RPMI7951 (cell line): ENCODE results near the gene MRPL20. TPM values are rescaled to one million over a fixed set of nuclear protein-coding genes. Genes with fewer than 3 reads are reported as not detected.
A peak's percentile ranks its signal among the peaks of the same experiment; 100 is the strongest.
"Not testable (repeated sequence)": the region's sequence is repeated elsewhere in the genome, so short reads cannot be mapped to it uniquely, and the experiment has no call there.

Source experiments
- DNase-seq: peaks from one replicate; pipeline ENCODE4 v3.0.0-alpha.2; 2012; ENCODE audit warnings: low read depth
- total RNA-seq: library from RNA; depleted of rRNA; stranded (reverse); fragments of >200 nt; shearing (Covaris generic); gene quantifications from 2 replicates; pipeline ENCODE4 v1.2.3, GENCODE V29; 2014

Gene MRPL20
- total RNA-seq, 1 experiment from 2014 or later: 227 TPM

DNA sequence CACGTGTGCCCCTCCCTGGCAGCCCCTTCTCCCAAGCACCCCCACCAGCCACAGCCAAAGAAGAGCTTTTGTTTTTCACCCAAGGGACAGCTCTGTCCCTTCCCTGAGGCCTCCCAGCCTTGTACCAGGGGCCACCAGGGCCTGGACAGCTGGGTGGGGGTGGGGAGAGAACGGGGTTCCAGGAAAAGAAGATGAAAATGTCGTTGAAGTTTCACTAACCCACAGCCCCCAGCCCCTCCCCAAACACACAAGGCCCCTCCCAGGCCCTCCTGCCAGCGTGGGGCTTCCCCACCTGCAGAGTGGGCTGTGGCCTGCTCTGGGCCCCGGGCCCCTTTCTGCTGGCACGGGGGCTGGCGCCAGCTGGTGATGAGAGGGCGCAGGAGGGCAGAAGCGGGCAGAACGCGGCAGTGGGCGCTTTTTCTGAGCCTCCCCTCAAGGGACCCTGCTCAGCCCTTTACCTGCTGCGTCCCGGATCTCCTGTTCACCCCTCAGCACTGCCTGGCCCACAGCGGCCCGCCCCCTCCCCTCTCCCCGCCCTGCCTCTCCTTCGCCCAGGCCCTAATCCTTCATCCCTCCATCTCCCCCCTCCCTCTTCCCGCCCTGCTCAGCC, 19.5 kb upstream of the MRPL20 start:
- no peak for DNase-seq

GRCh38 chr1:1425753-1426495, 18.8 kb upstream of the MRPL20 start:
- DNase-seq: no peak

- DNase-seq: no peak
Measured at GRCh38 chr1:1425426-1425752, 18.3 kb upstream of the MRPL20 start.

GRCh38 chr1:1424707-1425106, 17.6 kb upstream of the MRPL20 start:
- DNase-seq: no peak

GRCh38 chr1:1423245-1423597, 16.1 kb upstream of the MRPL20 start:
- no peak for DNase-seq

- peak; percentile 63 for DNase-seq
Measured at GRCh38 chr1:1422465-1423244, 15.6 kb upstream of the MRPL20 start.

GRCh38 chr1:1421907-1422464, 14.9 kb upstream of the MRPL20 start:
- DNase-seq: no peak

DNA sequence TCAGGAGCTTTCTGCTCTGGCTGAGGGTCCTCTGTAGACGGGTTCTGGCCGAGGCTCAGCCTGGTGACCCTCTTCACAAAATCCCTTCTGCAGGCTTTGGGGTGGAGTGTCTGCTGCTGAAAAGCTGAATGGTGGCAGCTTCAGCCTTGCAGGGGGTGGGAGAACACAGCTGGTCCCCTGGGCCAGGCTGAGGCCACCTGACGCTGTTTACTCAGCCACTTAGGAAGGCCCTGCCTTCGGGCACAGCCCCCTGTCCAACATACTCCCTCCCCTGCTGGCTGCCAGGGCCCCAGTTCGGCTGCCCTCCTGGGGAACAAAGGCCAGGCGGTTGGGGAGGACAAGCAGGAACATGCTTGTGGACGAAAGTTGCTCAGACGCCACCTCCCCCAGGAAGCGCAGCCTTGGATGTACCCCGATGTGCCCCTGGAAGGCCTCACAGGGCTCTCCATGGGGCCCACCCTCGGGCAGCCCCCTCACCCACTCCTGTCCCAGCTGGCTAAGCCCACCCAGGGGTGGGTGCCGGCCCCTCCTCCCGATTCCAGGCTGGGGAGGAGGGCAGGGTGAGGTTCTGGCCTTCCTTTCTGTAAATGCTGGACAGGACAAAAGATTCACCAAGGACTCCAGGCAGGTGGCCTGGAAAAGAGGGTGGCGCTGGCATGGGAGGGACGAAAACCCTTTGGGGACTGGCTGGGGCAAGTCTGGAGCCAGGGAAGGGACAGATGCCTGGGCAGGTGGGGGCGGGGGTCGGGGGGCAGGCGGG, 14.2 kb upstream of the MRPL20 start, which contains the start of gene ANKRD65:
TSS of gene ANKRD65 (minus strand) at position 130 of the 760 bp plus-strand sequence. CDS start 271 bp downstream, outside the sequence.
- no peak for DNase-seq

DNA sequence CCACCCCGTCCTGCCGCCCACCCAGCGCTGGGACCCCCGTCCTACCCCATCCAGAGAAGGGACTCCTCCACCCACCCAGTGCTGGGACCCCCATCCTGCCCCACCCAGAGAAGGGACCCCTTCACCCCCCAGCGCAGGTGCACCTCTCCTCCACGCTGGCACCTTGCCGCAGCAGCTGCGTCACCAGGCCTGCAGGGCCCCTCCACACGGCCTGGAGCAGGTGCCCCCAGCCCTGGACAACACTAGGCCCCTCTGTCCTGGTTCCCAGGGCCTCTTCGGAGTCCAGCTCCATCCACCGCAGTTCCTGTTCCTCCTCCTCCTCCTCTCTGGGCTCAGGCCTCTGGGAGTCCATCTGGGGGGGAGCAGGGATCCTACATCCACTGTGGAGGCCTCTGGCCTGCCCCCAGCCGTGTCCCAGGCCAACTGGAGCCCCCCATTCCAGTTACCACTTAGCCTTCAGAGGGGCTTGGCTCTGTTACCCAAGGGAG, 13.6 kb upstream of the MRPL20 start:
- no peak for DNase-seq

- DNase-seq: no peak
Measured at GRCh38 chr1:1419813-1420653, 12.9 kb upstream of the MRPL20 start.

- DNase-seq: no peak
Measured at GRCh38 chr1:1419363-1419812, 12.3 kb upstream of the MRPL20 start.

DNA sequence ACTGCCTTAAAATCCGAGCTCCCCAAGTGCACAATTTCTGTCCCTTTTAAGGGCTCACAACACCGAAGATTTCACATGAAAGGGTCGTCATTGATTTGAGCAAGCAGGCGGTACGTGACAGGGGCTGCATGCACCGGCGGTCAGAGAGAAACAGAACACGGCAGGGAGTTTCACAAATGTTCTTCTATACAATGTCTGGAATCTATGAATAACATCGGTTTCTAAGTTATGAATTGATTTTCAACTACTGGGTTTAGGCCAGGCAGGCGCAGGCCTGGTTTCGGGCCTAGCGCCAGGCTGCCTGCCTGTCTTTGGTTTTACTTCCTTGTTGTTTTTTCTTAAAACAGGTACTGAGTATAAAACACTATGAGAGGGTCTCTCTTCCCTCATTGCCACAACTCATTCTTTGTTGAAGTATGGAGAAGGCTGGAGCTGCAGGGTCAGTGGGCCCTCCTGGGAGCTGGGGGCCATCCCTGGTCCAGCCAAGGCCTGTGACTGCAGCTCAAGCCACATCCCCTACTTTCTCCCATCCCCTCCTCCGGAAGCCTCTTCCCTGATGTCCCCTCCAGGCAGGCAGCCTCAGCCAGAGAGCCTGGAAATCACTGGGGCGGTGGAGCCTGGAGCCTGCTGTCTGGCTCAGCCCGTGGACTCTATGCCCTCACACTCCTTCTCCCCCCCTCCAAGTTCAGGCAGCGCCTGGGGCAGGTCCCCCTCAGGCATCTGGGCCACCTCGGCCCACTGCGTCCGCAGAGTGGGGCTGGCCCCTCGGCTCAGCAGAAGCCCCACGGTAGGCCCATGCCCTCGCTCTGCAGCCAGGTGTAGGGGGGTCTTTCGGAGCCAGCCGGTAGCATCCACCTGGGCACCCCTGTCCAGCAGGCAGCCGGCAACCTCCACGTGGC, 11.6 kb upstream of the MRPL20 start:
- DNase-seq: no peak

- not testable (repeated sequence) for DNase-seq
Measured at GRCh38 chr1:1417825-1418463, 10.9 kb upstream of the MRPL20 start.

DNA sequence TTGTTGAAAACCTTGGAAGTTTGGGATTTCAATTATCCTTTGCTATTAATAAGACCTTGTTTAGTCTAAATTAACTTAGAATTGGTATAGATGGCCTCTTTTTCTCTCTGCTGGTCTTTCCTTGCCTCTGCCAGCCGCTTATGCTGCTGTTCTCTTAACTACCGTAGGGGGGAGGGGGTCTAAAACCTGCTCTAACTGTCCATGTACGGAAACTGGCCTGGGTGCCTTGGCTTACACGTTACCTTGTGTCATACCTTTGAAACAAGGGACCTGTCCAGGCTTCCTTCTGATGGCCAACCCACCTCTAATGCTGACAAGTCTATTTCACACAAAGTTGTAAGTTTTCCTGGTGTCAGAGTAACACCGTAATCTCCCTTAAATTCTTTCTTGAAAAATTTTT, 10.3 kb upstream of the MRPL20 start:
- DNase-seq: not testable (repeated sequence)

DNA sequence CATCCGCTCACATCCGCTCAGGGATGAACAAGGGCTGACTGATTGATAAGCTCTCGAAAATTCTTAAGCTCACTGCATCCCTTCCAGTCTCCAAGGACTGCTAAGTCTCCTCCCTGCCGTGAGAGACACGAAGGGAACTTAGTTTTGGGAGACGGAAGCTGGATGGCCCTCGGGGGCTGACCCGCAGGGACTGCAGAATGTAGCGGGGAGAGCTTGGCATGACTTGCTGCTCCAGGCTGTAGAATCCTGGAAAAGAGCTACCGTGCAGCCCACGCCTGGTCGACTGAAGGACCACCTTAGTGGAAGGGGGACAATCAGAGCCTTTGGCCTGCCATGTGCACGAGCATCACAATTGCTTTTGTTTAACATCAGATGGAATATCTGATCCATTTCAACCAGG, 8.7 kb upstream of the MRPL20 start:
- DNase-seq: peak; percentile 53

- not testable (repeated sequence) for DNase-seq
Measured at GRCh38 chr1:1412311-1412902, 5.3 kb upstream of the MRPL20 start.

DNA sequence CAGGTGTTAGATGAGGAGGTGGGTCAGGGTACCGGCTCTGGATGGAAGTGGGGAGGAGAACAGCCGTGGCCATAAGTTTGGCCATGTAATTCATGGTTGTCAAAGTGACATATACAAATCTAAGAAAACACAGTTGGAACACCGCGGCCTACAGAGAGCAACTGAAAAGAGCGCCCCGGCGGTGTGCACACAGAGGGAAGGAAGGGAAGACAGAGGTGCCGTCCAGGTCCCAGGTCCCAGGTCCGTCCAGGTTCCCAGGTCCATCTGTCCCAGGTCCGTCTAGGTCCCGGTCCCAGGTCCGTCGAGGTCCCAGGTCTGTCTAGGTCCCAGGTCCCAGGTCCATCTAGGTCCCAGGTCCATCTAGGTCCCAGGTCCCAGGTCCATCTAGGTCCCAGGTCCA, 4.5 kb upstream of the MRPL20 start:
- DNase-seq: no peak

DNA sequence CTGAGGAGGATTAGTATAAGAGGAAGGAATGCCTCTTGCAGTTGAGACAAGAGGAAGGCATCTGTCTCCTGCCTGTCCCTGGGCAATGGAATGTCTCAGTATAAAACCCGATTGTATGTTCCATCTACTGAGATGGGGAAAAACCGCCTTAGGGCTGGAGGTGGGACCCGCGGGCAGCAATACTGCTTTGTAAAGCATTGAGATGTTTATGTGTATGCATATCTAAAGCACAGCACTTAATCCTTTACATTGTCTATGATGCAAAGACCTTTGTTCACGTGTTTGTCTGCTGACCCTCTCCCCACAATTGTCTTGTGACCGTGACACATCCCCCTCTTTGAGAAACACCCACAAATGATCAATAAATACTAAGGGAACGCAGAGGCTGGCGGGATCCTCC, 3.1 kb upstream of the MRPL20 start:
- DNase-seq: not testable (repeated sequence)
